Smooth muscle cell (in vitro differentiated cells): ENCODE measurements around the gene PDXP. TPM values are rescaled to one million over a fixed set of nuclear protein-coding genes. Genes with fewer than 3 reads are reported as not detected.

Experiments used
- DNase-seq: peaks from one replicate; lab custom pipeline; 2025; ENCODE audit not compliant: unreplicated experiment; lab: John Stamatoyannopoulos, UW
- H2AFZ ChIP-seq: fragments of 200-600 bp; sonication (generic); 2 replicates; pipeline ENCODE4 v1.6.0; 2016; ENCODE audit warnings: antibody characterized with exemption, low read depth, mild to moderate bottlenecking
- H3F3A ChIP-seq: fragments of 200-600 bp; sonication (generic); 2 replicates; pipeline ENCODE4 v1.6.0; 2017; ENCODE audit warnings: antibody characterized with exemption, low read depth
- H3K27ac ChIP-seq: fragments of 200-600 bp; sonication (generic); 2 replicates; pipeline ENCODE4 v1.5.1; 2016; ENCODE audit warnings: low read depth, mild to moderate bottlenecking
- H3K27me3 ChIP-seq: fragments of 200-600 bp; sonication (generic); 2 replicates; pipeline ENCODE4 v1.6.1; 2016; ENCODE audit warnings: low read depth, mild to moderate bottlenecking
- H3K36me3 ChIP-seq: fragments of 200-600 bp; sonication (generic); 2 replicates; pipeline ENCODE4 v1.5.1; 2016; ENCODE audit warnings: low read depth
- H3K4me1 ChIP-seq: fragments of 200-600 bp; sonication (generic); 2 replicates; pipeline ENCODE4 v1.5.1; 2016; ENCODE audit warnings: low read depth
- H3K4me2 ChIP-seq: fragments of 200-600 bp; sonication (generic); 2 replicates; pipeline ENCODE4 v1.6.0; 2016; ENCODE audit warnings: mild to moderate bottlenecking
- H3K4me3 ChIP-seq: fragments of 200-600 bp; sonication (generic); 2 replicates; pipeline ENCODE4 v1.5.1; 2016; ENCODE audit warnings: mild to moderate bottlenecking
- H3K79me2 ChIP-seq: fragments of 200-600 bp; sonication (generic); 2 replicates; pipeline ENCODE4 v1.6.0; 2016; ENCODE audit warnings: low read depth, mild to moderate bottlenecking
- H3K9ac ChIP-seq: fragments of 200-600 bp; sonication (generic); 2 replicates; pipeline ENCODE4 v1.6.0; 2016; ENCODE audit warnings: low read depth
- H3K9me3 ChIP-seq: fragments of 200-600 bp; sonication (generic); replicated peaks from 2 replicates; pipeline ENCODE4 v1.5.1; 2016; ENCODE audit warnings: low read depth
- H4K20me1 ChIP-seq: fragments of 200-600 bp; sonication (generic); 2 replicates; pipeline ENCODE4 v1.6.0; 2016; ENCODE audit warnings: low read depth
- WGBS: methylation state at CpG from one replicate; pipeline ENCODE4 v1.1.7; 2016; ENCODE audit warnings: low lambda C conversion rate; 5-methylcytosine and 5-hydroxymethylcytosine counted together
- polyA plus RNA-seq: library from polyadenylated mRNA; unstranded; fragments of >200 nt; fragmentation: Nextera tagmentation; extraction: Ambion mirVana; gene quantifications from 2 replicates; pipeline ENCODE4 v1.2.1, GENCODE V29; 2016
- total RNA-seq: library from RNA; depleted of rRNA; stranded (reverse); fragments of >200 nt; gene quantifications from 2 replicates; pipeline ENCODE4 v1.2.3, GENCODE V29; 2014
- TF ChIP-seq, protein P1 (sequence below): fragments of 200-600 bp; sonication (generic); IDR thresholded peaks from 2 replicates; pipeline ENCODE4 v1.5.1; 2017; ENCODE audit warnings: borderline replicate concordance, mild to moderate bottlenecking, antibody characterized with exemption; ENCODE audit not compliant: insufficient read depth, poor library complexity, severe bottlenecking

The PDXP gene
- total and polyA plus RNA-seq, 2 experiments from 2014 or later = 16.5 to 20.7 TPM

- Histone ChIP-seq H3K27ac (peak overlapping the region; percentile 83), H2AFZ (no peak overlapping the region), H4K20me1 (no peaks in the 10 kb centered on the region), H3K4me1 (peaks cover 40% of the 10 kb centered on the region), H3K4me2 (no peak overlapping the region), H3F3A (peaks cover 20% of the 10 kb centered on the region), H3K4me3 (no peak overlapping the region), H3K79me2 (peaks cover 12% of the 10 kb centered on the region), H3K36me3 (no peaks in the 10 kb centered on the region), H3K27me3 (no peaks in the 10 kb centered on the region), H3K9ac (no peak overlapping the region), H3K9me3 (no peaks in the 10 kb centered on the region)
- WGBS = 50% methylated on average over 6 of the region's 6 CpGs
- TF ChIP-seq, protein P1, sequence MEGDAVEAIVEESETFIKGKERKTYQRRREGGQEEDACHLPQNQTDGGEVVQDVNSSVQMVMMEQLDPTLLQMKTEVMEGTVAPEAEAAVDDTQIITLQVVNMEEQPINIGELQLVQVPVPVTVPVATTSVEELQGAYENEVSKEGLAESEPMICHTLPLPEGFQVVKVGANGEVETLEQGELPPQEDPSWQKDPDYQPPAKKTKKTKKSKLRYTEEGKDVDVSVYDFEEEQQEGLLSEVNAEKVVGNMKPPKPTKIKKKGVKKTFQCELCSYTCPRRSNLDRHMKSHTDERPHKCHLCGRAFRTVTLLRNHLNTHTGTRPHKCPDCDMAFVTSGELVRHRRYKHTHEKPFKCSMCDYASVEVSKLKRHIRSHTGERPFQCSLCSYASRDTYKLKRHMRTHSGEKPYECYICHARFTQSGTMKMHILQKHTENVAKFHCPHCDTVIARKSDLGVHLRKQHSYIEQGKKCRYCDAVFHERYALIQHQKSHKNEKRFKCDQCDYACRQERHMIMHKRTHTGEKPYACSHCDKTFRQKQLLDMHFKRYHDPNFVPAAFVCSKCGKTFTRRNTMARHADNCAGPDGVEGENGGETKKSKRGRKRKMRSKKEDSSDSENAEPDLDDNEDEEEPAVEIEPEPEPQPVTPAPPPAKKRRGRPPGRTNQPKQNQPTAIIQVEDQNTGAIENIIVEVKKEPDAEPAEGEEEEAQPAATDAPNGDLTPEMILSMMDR = peak; percentile 20
- DNase-seq = no peak
Measured at GRCh38 chr22:37636186-37636948, 22.2 kb upstream of the PDXP start.

DNA sequence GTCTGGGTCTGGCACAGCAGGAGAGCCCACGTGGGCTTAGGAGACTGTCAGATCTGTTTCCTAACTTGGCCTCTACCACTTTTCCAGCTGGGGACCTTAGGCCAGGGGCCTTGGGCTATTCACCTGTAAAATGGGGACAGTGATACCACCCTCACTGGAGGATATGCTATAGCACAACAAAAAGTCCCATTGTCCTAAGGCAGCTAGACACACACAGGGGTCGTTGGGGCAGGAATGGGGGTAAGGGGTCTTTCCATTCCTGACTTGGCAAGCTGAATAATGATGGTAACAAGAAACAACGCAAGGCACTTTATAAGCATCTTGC lies 21.6 kb upstream of the PDXP start:
- Histone ChIP-seq H3F3A (peaks cover 25% of the 10 kb centered on the region), H3K4me2 (no peak overlapping the region), H2AFZ (no peak overlapping the region)

DNA sequence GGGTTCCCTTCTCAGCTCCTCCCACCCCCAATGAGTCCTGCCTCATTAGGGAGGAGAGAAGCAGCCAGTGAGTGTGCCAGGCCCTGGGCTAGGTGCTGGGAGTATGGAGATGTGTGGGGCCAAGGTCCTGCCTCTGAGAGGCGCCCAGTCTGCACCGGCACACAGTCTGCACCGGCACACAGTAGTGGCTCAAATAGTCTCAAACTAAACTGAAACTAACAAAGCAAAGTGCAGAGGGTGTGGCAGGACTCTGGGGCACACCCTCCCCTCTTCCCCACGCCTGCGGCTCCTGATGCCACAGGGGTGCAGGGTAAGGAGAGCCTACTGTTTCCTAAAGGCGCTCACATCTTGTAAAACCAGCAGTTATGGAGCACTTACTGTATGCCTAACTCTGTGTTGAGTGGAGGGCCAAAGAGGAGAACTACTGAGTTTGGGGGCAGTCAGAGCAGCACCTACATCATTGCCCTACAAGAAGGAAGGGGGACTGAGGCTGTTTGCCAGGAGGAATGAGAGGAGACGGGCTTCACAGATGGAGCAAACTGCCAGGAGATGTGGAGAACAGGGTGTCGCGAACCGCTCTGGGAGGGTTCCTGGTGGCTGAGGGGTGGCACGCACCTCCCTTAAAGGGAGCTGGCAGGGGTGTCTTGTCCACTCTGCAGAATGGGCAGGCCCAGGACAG lies 20.0 kb upstream of the PDXP start:
- no peak overlapping the region for H2AFZ ChIP-seq

More for the DNA sequence above, 21.6 kb upstream of the PDXP start:
- 65% methylated on average over 3 of the region's 3 CpGs for WGBS
- Histone ChIP-seq H3K4me3 (no peak overlapping the region), H3K27me3 (no peaks in the 10 kb centered on the region), H3K36me3 (no peaks in the 10 kb centered on the region), H3K4me1 (peaks cover 40% of the 10 kb centered on the region), H4K20me1 (no peaks in the 10 kb centered on the region), H3K79me2 (peaks cover 13% of the 10 kb centered on the region), H3K9ac (no peak overlapping the region), H3K9me3 (no peaks in the 10 kb centered on the region), H3K27ac (peak overlapping the region; percentile 83)
- TF ChIP-seq, protein P1 = no peak
- DNase-seq = no peak

More for the DNA sequence above, 20.0 kb upstream of the PDXP start:
- Histone ChIP-seq H3K9me3 (no peaks in the 10 kb centered on the region), H3K4me2 (peak overlapping the region; percentile 94), H4K20me1 (peaks cover 2% of the 10 kb centered on the region), H3K4me1 (peaks cover 34% of the 10 kb centered on the region), H3K79me2 (peaks cover 13% of the 10 kb centered on the region), H3K4me3 (peak overlapping the region; percentile 82), H3F3A (peaks cover 25% of the 10 kb centered on the region), H3K9ac (no peak overlapping the region), H3K27me3 (no peaks in the 10 kb centered on the region), H3K27ac (peak overlapping the region; percentile 34), H3K36me3 (no peaks in the 10 kb centered on the region)
- WGBS = 82% methylated on average over 11 of the region's 11 CpGs
- TF ChIP-seq, protein P1 = no peak
- DNase-seq = no peak
